GM18502 (cell line): ENCODE measurements around the gene CAMK2A.

Experiments used
- ATAC-seq: cut with Tn5 transposase; IDR thresholded peaks from one replicate; pipeline ENCODE4 v1.9.1; 2021; ENCODE audit warnings: mild to moderate bottlenecking; ENCODE audit not compliant: unreplicated experiment, poor library complexity

The CAMK2A gene

GRCh38 chr5:150317048-150318003, 27.8 kb upstream of the CAMK2A start:
- ATAC-seq = no peak

- ATAC-seq = no peak
Observed at GRCh38 chr5:150316320-150316719, 26.7 kb upstream of the CAMK2A start.

DNA sequence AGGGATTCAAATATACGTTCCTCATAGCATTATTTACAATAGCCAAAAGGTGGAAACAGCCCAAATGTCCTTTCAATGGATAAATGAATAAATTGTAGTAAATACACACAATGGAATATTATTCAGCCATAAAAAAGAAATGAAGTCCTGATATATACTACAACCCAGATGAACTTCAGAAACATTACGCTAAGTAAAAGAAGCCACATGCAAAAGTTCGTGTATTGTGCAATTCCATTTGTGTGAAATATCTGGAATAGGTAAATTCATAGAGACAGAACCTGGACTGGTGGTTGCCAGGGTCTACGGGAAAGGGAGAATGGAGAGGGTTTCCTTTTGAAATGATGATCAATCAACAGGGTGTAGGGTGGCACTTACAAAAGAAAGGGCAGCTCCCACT, 25.7 kb upstream of the CAMK2A start:
- no peak for ATAC-seq

GRCh38 chr5:150313921-150314716, 24.5 kb upstream of the CAMK2A start:
- ATAC-seq = no peak

GRCh38 chr5:150313501-150313900, 23.9 kb upstream of the CAMK2A start:
- no peak for ATAC-seq

- ATAC-seq = no peak
Observed at GRCh38 chr5:150312518-150312917, 22.9 kb upstream of the CAMK2A start.

GRCh38 chr5:150311015-150311692, 21.6 kb upstream of the CAMK2A start:
- ATAC-seq = no peak

- ATAC-seq = no peak
Observed at GRCh38 chr5:150310246-150310645, 20.7 kb upstream of the CAMK2A start.

- no peak for ATAC-seq
Observed at GRCh38 chr5:150309886-150310239, 20.3 kb upstream of the CAMK2A start.

GRCh38 chr5:150309101-150309885, 19.7 kb upstream of the CAMK2A start:
- no peak for ATAC-seq

DNA sequence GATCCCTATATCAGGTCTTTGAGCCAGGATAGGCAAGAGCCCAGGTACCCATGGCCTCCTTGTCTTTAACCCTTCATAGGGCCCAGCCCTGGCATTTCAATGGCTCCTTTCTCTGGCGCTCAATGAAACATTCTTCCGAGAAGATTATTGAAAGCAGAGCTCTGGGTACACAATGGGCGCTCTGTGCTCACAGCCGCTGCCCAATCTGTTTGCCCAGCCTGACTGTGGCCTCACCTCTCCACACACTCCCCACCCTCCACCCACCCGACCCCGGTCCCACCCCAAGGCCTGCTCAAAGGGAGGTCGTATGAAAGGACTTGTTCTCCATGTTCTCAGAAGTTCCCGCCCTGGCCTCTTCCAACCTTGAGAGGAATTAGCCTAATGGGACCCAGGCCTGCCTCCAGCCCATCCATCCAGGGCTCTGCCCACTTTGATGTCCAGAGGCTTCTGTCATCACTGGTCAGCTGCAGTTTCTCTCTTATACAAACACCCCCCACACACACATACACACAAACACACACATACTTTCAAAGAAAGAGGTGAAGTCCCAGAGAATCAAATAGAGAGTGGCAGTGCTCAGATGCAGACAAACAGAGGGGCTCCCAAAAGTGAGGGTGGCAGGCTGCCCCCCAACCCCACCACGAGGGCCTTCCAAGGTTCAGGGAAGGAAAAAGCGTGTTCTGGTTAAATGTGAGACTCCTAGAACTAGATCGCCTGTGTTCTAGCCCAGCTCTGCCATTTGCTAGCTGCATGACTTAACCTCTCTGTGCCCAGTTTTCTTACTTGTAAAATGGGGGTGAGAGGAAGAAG, 18.2 kb upstream of the CAMK2A start:
- ATAC-seq = no peak

DNA sequence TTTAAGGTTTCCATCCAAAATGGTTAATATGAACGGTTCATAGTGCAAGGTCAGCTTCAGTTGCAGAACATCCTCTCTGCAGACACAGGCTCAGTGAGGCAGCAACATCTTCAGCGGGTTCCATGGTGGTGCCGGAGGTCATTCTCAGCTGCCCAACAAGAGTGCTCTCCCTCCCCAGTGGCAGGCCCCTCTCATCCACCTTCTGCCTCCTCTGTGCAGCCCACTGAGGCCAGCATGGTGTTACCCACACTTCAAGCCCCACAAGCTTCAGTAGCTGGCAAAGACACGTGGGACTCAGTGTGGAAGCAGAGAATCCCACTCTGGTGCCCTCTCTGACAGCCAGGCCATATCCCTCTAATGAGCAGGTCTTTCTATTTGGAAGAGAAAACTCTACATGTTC, 17.2 kb upstream of the CAMK2A start:
- no peak for ATAC-seq

DNA sequence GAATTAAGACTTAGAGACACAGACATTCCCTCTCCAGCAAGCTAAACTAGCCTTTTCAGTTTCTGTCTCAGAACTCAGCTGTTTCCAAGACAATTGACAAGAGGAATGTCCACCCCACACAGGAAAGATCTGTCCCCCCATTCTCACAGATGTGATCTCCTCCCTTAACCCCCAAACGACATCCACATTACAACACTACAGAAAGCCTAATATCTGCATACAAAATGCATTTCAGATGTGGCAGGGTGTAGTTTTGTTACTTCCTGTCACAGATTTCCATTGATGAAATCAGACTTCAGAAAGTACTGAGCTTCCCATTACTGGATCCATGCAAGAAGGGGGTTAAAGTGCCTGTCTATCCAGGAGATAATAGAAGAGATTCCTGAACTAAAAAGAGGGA, 16.0 kb upstream of the CAMK2A start:
- ATAC-seq = no peak

DNA sequence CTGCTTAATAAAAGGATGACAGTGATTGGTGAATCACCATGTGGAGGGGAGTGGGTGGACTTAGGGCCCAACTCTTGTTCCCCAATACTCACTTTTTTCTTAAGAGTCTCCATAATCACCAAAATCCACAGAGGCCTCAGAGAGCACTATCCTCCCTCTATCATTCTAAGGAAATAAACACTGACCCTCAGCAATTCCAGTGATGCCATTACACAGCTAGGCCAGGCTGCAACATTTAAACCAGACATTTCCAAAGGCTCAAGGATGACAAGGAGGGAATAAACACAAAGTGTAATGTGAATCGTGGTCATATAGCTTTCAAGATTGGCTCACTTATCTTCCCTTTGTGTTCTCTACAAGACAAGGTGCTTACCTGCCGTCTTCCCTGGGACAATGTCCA, 15.5 kb upstream of the CAMK2A start:
- no peak for ATAC-seq

- ATAC-seq = no peak
Observed at GRCh38 chr5:150304481-150305081, 15.0 kb upstream of the CAMK2A start.

- no peak for ATAC-seq
Observed at GRCh38 chr5:150303660-150304386, 14.2 kb upstream of the CAMK2A start.

- ATAC-seq = no peak
Observed at GRCh38 chr5:150303070-150303615, 13.6 kb upstream of the CAMK2A start.
